NT2/D1 (cell line): Measurements from ENCODE around the gene AKR1B15.

Experiments
- SUZ12 ChIP-seq: IDR thresholded peaks from 2 replicates; pipeline ENCODE4 v1.6.1; 2011; ENCODE audit not compliant: insufficient read length, insufficient read depth; ENCODE audit errors: extremely low read depth
- YY1 ChIP-seq: IDR thresholded peaks from 2 replicates; pipeline ENCODE4 v1.6.1; 2011; ENCODE audit not compliant: insufficient read length, insufficient read depth

GRCh38 chr7:134627109-134627774 is 78.3 kb downstream of the AKR1B15 start:
- TF ChIP-seq SUZ12 = no peak
- TF ChIP-seq YY1 = no peak
